Stimulated activated CD8-positive, alpha-beta memory T cell treated with anti-CD3 and anti-CD28 coated beads, Interleukin-12 subunit alpha, Interleukin-12 subunit beta, amount 100 ng/mL, for 4 hours (primary cell): ENCODE measurements around the gene CARD8.
A peak's percentile ranks its signal among the peaks of the same experiment; 100 is the strongest.

ENCODE experiments used
- DNase-seq: peaks from one replicate; pipeline ENCODE4 v3.0.0-alpha.2; 2020; ENCODE audit warnings: low read depth

The CARD8 gene

DNA sequence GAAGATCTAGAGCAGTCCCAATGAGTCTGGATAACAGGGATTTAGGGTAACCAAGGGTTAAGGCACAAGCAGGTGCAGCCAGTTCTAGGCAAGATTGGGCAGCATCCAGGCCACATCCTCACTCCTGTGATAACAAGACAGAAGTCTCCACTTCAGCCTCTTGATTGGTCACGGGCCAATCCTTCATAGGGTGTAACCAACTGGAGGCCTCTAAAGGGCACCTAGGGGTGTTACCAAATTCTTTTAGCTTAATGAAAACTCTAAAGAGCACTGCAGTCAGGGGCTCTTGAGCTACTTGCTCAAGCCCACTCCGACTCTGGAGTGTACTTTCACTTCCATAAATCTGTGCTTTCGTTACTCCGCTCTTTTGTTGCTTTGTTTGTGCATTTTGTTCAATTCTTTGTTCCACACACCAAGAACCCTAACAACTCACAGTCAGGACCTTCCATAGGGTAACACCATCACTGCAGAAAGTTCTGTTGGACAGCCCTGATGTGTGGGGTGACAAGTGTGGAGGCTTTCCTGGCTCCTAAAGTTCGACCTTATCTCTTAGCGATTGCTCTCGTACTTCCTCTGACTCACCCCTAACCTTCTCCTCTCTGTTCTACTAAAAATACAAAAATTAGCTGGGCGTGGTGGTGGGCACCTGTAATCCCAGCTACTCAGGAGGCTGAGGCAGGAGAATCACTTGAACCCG, 49.2 kb downstream of the CARD8 start:
- no peak for DNase-seq

DNA sequence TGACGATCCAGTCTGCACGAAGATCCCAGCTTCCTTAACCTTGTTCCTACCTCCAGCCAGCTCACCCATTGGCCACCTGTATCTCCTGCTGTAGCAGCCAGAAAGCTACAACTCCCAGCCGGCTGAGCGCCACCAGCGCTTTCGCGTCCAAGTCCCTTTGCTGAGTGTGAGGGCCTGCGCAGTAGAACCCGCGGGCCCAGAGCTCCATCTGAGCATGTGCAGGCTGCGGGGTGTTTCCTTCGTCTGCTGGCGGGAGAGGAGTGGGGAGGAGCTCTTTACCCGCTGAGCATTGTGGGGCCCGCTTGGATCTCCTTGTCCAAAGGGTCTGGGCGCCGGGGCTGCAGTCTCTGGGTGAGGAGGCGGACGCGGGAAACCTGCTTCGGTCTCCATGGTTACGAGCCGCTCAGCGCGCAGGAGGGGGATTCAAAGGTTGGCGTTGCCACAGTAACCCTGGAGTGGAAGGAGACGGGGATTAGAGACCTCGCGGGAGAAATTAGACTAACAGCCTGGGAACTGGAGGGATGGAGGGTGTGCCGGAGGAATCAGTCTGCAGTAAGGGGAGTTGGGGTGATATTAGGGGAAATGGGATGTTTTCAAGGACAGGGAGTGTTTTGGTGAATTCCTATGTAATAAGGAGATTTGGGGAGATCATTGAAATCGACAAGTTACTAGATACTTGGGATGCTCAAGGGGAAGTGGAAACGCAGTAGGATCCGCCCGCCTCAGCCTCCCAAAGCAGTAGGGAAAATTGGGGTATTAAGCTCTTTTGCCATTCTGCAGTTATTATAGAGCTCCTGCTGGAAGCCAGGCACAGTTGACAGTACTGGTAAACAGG, 51.7 kb downstream of the CARD8 start:
- peak; percentile 79 for DNase-seq

DNA sequence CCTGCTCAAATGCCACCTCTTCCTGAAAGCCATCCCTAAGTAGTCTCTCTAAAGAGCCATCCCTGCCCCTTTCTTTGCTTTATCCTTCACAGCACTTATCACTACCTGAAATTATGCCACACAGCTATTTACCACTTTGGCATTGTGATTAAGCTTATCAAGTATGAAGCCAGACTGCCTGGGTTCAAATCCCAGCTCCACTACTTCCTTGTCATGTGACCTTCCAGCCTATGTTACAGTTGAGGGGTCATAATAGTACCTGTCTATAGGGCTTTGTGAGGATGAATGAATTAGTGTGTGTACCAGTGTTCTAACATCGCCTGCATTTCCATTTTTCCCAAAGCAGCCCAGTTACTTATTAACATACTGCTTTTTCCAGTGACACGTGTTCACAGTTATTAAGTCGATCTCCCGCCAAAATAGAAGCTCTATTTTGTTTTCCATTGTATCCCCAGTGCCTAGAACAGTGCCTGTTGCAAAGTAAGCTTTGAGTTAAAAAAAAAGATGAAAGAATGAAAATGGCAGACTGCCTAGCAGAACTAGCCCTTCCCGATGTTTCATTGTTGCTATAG, 52.4 kb downstream of the CARD8 start:
- DNase-seq, result no peak

DNA sequence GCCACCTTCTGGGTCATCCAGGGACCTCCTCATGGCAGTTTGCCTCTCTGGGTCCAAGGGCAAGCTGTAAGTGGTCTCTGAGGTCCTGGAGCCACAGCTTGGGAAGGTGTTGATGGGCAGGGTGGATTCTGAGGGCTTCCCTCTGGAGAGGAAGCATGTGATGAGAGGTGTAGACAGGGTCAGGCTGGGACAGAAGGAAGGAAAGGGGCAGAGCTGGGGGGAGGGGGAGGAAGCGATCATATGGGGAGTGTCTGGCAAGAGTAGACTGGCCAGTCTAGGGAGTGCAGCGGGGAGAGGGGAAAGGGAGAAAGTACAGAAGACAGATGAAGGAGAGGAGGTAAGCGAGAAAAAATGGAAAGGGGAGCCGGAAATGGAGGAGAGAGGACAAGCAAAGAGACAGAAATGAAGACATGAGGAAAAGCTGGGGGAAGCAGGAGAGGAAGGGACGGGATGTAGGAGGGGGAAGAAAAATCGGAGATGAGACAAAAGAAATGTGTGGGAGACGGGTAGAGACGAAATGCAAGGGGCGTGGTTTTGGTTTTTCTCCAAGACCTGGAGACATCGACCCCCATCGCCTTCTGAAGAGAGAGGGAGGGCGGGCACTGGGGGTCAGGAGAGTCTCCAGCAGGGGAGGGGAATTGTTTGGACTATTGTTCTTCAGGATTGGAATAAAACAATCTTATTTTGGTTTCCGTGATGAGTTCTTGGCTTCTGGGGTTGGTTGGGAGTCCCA, 58.6 kb downstream of the CARD8 start:
- DNase-seq, result no peak

- DNase-seq, result no peak
Measured at GRCh38 chr19:48196321-48196763, 59.4 kb downstream of the CARD8 start.

DNA sequence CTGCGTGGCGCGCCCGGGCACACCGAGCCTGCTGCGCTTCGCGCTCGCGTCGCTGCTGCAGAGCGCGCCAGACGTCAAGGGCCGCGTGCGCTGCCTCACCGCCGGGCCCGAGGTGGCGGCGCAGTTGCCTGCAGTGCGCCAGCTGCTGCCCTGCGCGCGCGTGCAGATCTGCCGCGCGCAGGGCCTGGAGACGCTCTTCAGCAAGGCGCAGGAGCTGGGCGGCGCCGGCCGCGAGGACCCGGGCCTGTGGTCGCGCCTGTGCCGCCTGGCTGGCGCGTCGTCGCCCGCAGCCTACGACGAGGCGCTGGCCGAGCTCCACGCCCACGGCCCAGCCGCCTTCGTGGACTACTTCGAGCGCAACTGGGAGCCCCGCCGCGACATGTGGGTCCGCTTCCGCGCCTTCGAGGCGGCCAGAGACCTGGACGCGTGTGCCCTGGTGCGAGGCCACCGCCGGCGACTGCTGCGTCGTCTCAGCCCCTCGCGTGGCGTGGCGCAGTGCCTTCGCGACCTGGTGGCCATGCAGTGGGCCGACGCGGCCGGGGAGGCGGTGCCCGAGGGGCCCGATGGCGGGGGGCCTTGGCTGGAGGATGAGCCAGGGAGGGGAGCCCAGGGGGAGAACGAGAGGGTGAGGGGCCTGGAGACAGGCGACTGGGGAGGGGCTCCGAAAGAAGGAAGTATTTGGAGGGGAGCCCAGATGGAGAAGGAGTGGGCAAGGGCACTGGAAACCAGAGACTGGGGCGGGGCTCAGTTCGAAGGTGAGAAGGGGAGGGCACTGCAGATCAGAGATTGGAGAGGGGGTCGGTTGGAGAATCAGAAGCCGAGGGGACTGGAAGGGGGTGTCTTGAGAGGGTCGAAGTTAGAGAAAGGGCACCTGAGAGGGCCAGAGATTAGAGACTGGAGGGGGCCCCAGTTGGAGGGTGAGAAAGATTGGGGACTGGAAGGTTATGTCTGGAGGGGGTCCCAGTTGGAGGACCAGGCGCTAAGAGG, 60.6 kb downstream of the CARD8 start:
- DNase-seq, result no peak

DNA sequence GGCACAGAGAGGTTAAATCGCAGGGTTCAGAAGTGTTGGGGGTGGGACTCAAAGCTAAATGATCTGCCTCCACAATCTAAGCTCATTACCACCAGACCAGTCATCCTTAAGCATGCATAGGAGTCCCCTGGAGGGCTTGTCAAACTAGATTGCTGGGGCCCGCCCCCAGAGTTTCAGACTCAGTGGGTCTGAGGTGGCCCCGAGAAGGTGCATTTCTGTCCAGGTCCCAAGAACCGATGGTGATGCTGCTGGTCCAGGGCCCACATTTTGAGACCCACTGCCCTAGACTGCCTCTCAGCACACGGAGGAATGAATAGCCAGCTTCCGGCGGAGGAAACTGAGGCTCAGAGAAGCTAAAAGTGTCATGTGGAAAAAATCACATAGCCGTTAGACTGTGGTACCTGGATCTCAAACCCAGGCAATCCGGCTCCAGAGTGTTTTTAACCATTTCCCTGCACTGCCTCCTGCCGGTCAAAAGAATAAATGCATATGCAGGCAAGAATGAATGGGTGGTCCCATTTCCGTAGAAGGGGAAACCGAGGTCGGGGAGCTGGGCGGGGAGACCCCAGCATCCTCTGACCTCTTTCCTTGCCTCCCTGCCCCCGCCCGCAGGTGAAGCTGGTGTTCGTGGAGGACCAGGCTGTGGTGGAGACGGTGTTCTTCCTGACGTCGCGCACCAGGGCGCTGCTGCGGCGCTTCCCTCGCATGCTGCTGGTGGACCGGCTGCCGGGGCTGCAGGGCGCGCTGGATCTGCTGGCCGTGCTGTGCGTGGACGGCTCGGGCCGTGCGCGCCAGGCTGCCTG, 61.5 kb downstream of the CARD8 start:
- DNase-seq, result no peak

- DNase-seq, result no peak
Measured at GRCh38 chr19:48192750-48193149, 63.0 kb downstream of the CARD8 start.

DNA sequence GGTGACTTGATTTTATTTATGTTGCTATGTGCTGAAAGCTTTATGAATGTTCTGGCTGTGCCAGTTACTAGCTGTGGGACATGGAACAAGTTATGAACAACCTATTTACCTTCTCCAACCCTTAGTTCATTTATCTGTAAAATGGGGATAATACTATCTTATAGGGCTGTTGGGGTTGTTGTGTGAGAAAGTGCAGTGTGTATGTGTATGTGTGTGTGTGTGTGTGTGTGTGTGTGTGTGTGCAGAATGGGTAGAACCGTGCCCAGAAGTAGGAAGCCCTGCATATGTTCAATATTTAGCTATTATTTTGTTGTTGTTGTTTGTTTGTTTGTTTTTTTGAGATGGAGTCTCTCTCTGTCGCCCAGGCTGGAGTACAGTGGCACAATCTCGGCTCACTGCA, 64.8 kb downstream of the CARD8 start:
- DNase-seq, result no peak

GRCh38 chr19:48190288-48190884, 65.3 kb downstream of the CARD8 start:
- DNase-seq, result peak; percentile 38

- no peak for DNase-seq
Measured at GRCh38 chr19:48186541-48186991, 69.1 kb downstream of the CARD8 start.

DNA sequence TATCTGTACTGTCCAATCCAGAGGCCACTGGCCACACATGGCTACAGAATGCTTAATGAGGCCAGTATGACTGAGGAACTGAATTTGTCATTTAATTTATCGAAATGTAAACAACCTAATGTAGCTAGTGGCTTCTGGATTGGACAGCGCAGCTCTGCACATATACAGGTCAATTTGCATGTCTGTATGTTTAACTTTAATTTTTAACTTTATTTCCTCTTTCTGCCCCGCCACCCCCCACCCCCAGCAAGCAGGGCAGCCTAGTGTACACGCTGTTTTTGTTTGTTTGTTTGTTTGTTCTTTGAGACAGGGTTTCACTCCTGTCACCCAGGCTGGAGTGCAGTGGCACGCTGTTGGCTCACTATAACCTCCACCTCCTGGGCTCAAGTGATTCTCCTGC, 69.7 kb downstream of the CARD8 start:
- DNase-seq, result no peak

- no peak for DNase-seq
Measured at GRCh38 chr19:48183356-48183755, 72.4 kb downstream of the CARD8 start.

DNA sequence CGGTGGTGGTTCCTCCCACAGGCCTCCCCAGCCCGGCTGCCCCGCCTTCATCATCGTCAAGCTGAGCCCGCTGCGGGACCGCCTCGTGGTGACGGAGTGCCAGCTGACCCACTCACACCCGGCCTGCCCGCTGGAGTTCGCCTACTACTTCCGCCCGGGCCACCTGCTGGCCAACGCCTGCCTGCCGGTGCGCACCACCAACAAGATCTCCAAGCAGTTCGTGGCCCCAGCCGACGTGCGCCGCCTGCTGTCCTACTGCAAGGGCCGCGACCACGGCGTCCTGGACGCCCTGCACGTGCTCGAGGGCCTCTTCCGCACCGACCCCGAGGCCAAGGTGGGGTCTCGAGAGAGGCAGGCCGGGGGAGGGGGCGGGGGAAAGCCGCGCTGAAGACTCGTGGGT, 73.3 kb downstream of the CARD8 start:
- DNase-seq, result no peak

DNA sequence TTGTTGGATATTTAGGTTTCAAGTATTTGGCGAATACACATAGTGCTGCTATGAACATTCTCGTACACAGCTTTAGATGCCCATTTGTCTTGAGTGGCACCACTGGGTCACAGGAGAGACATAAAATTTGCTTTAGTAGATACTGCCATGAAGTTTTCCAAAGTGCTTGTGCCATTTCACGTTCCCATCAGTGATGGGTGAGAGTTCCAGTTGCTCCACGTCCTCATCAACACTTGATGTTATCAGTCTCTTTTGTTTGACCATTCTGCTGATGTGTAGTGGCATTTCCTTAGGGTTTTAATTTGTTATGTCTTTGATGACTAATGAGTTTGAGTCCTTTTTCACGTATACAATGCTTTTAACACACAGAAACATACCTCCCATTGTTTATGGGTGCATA, 74.2 kb downstream of the CARD8 start:
- no peak for DNase-seq

DNA sequence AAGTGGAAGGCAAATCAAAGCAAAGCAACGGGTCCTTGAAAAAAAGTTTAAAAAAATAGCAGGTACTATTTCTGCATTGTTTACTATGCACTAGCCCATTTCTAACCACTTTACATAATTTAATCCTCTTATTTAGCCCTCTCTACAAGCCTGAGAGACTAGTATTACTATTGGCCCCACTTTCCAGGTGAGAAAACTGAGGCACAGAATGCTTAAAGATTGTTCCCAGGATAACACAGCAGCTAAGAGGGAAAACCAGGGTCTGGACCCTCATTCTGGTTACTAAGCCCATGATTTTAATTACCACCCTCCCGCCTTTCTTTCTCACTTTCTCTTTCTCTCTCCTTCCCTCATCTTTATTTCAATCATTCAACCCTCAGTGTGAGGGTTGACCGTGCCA, 79.5 kb downstream of the CARD8 start:
- no peak for DNase-seq

GRCh38 chr19:48175578-48175977, 80.1 kb downstream of the CARD8 start:
- no peak for DNase-seq

- DNase-seq, result no peak
Measured at GRCh38 chr19:48174445-48175030, 81.2 kb downstream of the CARD8 start.

- DNase-seq, result no peak
Measured at GRCh38 chr19:48171710-48172109, 84.0 kb downstream of the CARD8 start.
